ENCODE results near the gene DPYSL5. TPM values are rescaled to one million over a fixed set of nuclear protein-coding genes. Genes with fewer than 3 reads are reported as not detected.

The DPYSL5 gene
- total and polyA plus RNA-seq, 4 donors = not detected

Other genes with a start within 250 kb of the DPYSL5 start
- under 1 TPM in 1 of 2 donors, not detected in 1; 0.60 TPM for gene CIB4, start 206.8 kb upstream of the DPYSL5 start, total RNA-seq
- not detected for gene CIB4, start 206.8 kb upstream of the DPYSL5 start, polyA plus RNA-seq
- 10 to 100 TPM in 1 of 2 donors, 1 to 10 TPM in 1; 8.7 to 14.7 TPM for gene KCNK3, start 155.4 kb upstream of the DPYSL5 start, total RNA-seq
- 1 to 10 TPM in 1 of 2 donors, under 1 TPM in 1; 0.63 to 6.5 TPM for gene KCNK3, start 155.4 kb upstream of the DPYSL5 start, polyA plus RNA-seq
- gene SLC35F6, start 83.8 kb upstream of the DPYSL5 start, total RNA-seq = 10 to 100 TPM; 33.2 to 34.6 TPM
- 1 to 10 TPM; 9.6 to 10.0 TPM for gene SLC35F6, start 83.8 kb upstream of the DPYSL5 start, polyA plus RNA-seq
- 1 to 10 TPM in 1 of 2 donors, under 1 TPM in 1; 0.23 to 1.2 TPM for gene CENPA, start 62.1 kb upstream of the DPYSL5 start, total RNA-seq
- not detected for gene CENPA, start 62.1 kb upstream of the DPYSL5 start, polyA plus RNA-seq
- 10 to 100 TPM; 15.9 to 16.1 TPM for gene MAPRE3, start 122.5 kb downstream of the DPYSL5 start, total RNA-seq
- 10 to 100 TPM in 1 of 2 donors, 1 to 10 TPM in 1; 7.9 to 26.7 TPM for gene MAPRE3, start 122.5 kb downstream of the DPYSL5 start, polyA plus RNA-seq
- gene TMEM214, start 184.8 kb downstream of the DPYSL5 start, total RNA-seq = 100 to 1,000 TPM in 1 of 2 donors, 10 to 100 TPM in 1; 96.4 to 106 TPM
- 10 to 100 TPM; 30.2 to 93.3 TPM for gene TMEM214, start 184.8 kb downstream of the DPYSL5 start, polyA plus RNA-seq
- 10 to 100 TPM; 14.3 to 15.0 TPM for gene AGBL5, start 203.5 kb downstream of the DPYSL5 start, total RNA-seq
- gene AGBL5, start 203.5 kb downstream of the DPYSL5 start, polyA plus RNA-seq = 10 to 100 TPM; 11.5 to 16.7 TPM
- 100 to 1,000 TPM; 219 to 260 TPM for gene OST4, start 223.5 kb downstream of the DPYSL5 start, total RNA-seq
- gene OST4, start 223.5 kb downstream of the DPYSL5 start, polyA plus RNA-seq = 100 to 1,000 TPM; 531 to 750 TPM
- 100 to 1,000 TPM; 180 to 200 TPM for gene EMILIN1, start 230.5 kb downstream of the DPYSL5 start, total RNA-seq
- gene EMILIN1, start 230.5 kb downstream of the DPYSL5 start, polyA plus RNA-seq = 100 to 1,000 TPM in 1 of 2 donors, 10 to 100 TPM in 1; 50.0 to 249 TPM
- 1 to 10 TPM; 3.4 to 5.1 TPM for gene KHK, start 238.6 kb downstream of the DPYSL5 start, total RNA-seq
- 10 to 100 TPM in 1 of 2 donors, 1 to 10 TPM in 1; 6.0 to 38.7 TPM for gene KHK, start 238.6 kb downstream of the DPYSL5 start, polyA plus RNA-seq